CD4-positive, alpha-beta T cell treated with Interleukin-6 at 100 ng/mL for 8 hours (primary cell): ENCODE data around the gene FUT2.

Experiments
- DNase-seq: peaks from one replicate; pipeline ENCODE4 v3.0.0-alpha.2; 2020; ENCODE audit warnings: mixed read lengths, low spot score

The FUT2 gene

DNA sequence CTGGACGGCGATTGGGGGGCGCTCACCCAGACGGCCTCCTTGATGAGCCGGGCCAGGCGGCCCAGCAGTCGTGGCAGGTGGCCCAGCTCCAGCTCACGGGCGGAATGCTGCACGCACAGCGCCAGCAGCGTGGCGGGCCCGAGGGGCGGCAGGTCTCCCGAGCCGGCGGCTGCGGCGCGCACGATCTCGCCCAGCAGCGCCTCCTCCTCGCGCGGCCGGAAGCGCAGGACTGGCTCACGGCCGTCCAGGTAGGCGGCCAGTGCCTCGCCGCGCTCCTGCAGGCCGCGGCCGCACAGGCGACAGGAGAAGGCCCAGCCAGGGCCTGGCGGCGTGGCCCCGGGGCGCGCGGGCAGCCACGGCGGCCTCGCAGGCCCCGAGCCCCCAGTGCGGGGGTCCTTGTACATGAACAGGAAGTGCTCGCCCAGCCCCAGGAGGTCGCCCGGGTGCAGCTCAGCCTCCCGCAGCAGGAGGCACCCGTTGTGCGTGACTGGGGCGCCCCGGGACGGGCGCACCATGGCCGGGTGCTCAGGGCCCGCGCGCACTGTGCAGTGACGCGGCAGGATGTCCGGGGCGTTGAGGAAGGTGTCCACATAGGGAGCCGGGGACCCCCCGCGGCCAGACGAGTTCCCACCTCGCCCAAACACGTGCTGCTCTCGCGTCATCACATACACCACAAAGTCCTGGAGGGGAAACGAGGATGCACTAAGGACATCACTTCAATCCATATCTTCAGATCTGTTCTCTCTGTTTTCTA lies 33.3 kb downstream of the FUT2 start:
- no peak for DNase-seq

DNA sequence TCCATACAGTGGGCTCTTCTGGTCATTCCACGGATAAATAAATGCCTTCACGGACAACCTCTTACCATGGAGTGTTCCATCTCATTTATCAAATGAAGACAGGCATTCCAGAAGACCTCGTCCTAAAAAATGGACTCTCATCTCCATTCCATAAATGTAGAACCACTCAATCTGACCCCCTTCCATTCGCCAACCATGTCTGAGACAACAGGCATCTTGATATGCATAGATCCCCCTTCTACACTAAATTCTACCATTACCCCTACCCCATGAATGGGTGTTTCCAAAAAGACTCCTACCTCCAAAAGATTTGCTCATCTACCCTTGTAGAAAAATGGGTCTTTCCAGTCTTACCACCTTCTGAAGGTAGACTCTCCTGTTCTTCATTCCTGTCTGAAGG lies 35.7 kb downstream of the FUT2 start:
- no peak for DNase-seq

DNA sequence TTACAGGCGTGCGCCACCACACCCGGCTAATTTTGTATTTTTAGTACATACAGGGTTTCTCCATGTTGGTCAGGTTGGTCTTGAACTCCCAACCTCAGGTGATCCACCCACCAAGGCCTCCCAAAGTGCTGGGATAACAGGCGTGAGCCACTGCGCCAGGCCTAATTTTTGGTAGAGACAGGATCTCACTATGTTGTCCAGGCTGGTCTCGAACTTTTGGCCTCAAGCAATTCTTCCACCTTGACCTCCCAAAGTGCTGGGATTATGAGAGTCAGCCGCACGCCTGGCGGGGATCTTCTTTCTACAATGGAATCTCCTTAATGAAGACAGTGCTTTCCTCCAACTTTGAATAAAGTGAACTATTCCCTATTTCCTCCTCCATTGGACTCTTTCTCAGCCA lies 38.9 kb downstream of the FUT2 start:
- no peak for DNase-seq

DNA sequence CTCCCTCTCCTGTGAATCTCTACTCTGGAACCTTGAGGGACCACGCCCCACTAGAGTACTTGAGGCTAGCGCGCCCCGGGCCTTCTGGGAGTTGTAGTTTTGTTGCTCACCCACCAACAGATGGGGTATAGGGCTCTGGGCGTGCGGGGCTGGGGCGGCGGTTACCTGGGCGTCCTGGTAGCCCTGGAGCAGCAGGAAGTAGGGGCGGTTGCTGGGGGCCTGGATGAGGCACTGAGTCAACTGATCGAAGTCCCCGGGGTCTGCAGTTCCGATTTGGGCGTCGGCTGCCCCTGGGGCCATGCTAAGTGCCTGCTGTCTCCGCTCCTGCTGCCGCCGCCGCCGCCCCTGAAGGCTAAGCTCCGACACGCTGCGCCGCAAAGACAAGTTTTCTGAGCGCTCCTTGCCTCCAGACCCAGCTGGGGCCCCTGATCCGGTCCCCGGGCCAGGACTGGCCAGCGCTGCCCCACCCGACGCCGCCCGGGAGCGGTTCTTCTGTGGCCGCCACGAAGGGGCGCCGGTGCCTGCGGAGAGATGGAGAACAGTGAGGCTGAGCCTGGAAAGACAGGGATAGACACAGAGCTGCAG lies 39.4 kb downstream of the FUT2 start:
- no peak for DNase-seq

DNA sequence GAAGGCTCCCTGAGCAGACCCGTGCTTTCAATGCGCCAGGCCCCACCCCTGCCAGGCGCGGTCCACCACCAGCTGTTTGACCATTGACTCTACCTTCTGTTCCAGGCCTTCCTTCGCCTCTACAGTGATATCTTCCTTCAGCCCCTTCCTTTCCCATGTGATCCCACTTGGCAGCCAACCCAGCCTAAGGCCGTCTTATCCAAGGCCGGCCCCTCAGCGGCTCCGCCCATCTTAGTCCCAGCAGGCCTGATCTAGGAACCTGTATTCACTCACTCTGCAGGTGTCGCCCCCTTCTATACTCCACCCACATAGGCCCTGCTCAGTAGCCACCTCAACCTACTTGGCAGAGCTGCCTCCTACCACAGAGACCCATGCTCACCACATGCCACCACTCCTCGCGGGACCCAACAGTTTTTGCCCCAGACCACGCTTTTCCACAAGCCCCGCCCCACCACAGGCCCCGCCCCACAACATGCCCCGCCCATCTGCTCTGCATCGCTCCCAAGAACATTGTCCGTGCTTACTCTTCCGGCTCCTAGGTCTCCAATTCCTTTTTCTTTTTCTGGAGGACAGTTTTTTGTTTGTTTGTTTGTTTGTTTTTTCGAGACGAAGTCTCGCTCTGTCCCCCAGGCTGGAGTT lies 41.7 kb downstream of the FUT2 start:
- no peak for DNase-seq

DNA sequence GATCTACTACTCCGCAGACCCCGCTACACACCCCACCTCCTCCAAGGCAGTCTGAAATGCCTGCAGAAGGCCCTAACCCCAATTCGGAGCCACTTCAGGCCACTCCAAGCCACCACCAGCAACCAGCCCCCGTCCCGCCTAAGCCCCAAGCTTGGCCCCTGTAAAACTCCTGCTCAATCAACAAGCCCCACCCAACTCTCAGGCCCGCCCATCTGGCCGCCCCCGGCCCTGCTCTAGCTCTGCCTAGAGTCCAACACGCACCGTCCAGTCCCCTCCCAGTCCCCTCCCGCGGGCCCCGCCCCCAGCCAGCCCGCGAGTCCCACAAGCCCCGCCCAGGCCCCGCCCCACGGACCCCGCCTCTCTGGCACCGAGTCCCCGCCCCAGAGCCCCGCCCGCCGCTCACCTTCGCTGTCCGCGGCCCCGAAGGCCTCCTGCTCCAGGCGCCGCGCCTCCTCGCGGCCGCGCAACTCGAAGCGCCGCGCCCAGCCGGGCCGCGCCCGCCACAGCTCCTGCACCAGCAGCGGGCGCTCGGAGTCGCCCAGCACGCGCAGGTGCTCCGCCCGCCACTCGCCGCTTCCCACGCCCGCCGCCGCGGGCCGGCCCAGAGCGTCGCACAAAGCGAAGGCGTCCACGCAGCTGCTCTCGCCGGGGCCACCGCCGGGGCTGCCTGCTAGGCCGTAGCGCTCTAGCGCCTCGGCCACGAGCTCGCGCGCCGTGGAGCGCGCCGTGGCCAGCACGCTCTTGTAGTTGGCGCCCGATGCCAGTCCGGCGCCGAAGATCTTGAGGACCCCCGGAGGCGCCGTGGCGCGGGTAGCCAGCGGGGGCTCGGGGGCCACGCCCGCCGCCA lies 43.0 kb downstream of the FUT2 start:
- peak; percentile 94 for DNase-seq

DNA sequence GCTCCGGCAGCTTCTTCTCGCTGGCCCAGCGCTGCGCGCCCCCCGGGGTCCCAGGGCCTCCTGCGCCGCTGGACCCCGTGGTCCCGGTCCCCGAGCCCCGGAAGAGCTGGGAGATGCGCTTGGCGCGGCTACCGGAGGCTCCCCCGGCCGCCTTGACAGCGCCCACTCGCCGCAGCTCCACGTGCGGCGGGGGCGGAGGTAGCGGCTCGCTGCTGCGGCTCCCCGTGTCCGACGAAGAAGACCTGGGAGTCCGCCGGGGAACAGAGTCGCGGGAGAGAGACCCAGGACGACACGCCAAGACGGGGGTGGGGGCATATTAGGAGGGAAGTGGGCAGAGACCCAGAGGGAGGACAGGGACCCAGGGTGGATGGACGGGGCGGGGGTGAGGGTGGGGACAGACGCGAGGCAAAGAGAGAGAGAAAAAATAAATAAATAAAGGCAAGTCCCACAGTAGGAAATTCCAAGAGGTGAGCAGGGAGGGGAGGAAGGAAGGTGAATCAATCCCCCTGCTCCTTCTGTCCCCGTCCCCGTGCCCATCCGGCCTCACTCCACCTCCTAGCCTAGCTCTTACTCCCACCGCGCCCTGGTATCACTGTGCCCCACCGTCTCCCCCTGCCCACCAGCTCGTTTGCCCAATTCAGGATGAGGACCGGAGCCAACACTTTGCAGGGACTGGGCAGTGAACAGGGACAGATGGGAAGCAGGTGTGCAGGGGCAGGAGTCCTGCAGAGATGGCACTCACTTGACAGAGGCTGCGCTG lies 43.8 kb downstream of the FUT2 start:
- DNase-seq = no peak

DNA sequence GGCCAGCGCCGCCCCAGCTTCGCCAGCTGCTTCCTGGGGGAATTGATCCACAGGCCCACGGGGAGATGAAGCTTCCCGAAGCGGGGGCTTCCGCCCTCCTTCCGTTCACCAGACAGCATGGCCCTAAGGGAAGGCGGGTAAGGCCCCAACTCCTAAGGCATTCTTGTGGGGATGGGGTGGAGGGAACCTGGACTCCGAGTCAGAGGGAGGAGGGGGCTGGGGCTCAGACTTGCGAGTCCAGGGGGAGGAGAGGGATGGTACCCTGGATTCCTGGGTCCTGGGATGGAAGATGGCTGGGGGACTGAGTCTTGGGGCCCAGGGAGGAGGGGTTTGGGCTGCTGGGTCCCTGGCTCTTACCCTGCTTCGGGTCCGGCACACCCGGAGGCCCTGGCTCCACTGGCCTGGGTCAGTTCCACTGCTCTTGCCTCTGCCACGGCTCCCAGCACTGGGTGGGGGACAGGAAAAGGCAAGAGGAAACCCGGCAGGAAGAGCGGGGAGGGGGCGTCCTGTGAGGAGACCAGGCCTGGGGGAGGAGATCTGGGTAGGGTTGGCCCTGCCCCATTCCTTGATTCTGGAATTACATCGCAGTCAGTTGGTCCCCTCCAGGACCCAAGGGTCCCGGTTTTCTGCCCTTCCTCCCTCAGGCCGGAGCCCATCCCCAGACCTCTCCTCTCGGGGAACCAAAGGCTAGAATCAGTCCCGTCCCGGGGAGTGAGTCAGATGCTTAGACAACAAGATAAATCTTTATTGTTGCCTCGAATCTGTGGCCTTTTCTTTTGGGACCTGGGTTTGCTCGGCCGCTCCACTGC lies 44.6 kb downstream of the FUT2 start, which contains the start of gene RASIP1:
TSS of gene RASIP1 (minus strand) at position 447 of the 809 bp plus-strand sequence. CDS start at position 119, 328 bp downstream.
- DNase-seq = no peak

DNA sequence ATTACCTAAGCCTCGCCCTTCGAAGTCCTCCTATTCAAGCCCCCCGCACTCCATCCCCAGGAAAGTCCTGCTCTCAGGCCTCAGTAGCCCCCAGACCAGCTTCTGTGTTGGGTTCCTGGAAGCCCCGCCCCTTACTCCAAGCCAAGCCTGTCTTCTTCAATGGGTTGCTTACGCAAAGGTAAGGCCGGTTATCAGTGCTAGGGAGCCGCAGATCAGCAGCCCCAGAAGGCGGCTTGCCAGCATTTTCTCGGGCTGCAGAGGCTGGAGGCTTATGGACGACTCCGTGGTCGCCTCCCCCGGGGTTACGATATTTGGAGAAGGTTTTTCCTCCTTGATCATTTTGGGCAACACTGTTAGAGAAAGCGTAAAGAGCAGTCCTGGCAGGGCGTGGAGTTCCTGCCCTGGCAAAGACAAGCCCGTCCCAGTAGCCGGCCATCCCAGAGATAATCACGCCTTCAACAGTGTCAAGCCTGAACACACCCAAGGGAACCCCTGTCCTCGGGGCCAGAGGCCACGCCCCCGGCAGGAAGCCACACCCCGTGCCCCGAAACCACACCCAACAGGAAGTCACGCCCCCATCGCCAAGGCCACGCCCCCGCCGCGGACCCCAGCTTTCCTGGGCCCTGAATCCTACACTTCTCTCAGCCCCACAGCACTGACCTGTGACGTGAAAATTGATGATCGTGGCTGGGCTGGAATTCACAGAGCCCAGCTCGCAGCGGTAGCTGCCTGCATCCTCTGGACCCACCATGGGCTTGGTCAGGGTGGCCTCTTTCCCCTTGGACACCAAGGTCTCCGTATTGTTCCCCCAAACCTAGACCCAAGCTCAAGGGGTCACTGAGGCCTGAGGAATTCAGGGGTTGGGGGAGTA lies 45.6 kb downstream of the FUT2 start:
- DNase-seq = no peak

DNA sequence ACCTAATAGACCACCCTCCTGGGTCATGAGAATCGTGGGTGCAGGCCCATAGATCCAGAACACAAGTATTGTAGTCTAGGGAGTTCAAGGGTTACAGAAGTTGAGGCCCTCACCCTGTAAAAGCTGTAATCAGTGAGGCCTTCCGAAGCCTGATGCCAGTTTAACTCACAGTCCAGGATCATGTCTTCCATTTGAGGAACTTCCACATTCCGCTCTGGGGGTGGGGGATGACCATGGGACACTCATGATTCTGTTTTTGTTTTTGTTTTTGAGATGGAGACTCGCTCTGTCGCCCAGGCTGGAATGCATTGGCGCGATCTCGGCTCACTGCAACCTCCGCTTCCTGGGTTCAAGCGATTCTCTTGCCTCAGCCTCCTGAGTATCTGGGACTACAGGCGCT lies 46.3 kb downstream of the FUT2 start:
- no peak for DNase-seq

DNA sequence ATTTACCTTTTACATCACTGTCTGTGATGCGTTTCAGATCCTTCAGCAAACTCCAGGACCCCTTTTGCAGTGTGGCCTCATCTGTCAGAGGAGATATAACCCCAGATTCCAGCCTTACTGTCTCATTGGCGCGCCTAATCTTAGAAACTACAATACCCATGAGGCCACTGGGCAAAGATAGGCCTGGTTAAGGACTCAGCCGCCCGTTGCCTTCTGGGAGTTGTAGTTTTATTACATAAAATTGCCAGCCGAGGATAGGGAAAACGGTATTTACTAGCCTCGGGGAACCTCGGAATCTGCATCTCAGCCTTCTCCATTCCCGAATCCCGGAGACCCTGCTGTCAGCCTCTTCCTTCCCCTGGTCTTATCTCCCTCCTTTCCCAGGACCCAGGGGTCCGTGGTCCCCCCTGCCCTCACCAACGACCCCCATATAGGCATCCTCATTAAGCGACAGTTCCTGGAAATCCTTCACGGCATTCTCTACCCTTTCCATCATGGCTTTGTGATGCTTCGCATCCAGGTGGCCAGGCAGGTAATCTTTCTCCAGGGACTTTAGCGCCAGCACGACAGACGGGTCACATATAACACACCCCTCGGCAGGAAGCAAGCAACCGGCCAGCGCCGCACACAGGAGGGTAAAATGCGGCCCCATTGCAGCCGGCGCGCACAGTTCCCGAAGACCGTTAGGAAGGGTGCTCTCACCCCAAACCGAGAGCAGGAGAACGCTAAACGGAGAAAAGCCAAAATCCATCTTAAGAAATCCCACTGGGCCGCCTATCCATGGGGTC lies 49.6 kb downstream of the FUT2 start:
- DNase-seq = peak; percentile 56

DNA sequence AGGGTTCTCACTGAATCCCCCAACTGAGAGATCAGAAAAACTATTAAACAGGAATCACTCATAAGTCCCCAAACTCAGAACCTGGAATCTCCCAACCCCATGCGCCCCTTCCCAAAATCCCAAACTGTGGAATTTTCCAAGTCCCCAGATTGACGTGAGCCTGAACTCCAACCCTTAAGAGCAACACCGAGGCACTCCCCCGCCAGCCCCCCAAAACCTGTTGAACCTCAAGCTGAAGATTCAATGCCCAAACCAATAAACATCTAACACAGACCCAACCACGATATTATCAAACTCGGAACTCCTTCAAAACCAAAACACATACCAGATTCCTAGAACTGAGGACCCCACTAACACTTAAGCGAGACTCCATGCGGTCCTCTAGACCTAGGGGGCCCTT lies 50.3 kb downstream of the FUT2 start:
- no peak for DNase-seq

DNA sequence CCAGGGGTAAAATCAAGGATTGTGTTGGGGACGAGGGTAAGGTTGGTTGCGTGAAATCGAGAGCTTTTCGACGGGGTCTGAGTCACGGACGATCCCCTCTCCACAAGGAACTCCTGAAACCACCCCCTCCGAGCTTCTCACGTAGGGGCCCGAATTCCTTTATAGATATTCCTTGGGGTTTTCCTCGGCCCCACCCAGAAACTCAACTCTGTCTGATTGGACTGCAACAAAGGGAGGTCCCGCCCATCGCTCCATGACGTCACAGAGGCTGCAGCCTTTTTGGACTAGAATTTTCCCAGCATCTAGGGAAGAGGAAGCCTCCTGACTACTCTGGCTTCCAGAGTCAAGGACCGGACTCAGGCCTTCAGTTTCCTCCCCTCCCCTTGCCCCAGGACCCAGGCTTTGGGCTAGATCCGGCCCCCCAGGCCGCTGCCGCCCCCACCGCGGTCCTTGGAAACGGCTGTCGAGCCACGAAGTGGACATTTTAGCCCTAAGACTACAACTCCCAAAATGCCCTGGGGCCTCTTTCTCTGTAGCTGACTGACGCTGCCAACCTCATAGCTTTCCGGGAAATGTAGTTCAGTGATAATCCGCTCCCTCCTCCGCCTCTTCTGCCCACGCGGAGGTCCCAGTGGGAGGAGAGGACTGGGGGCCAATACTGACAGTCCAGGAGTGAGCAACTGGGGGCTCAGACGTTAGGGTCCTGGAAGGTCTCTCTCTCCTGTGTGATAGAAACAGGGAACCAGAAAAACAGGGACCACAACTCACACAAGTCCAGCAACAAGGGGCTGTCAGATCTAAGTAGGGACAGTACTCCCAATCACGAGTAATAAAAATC lies 51.2 kb downstream of the FUT2 start, which contains the start of gene IZUMO1:
TSS of gene IZUMO1 (minus strand) at position 172 of the 838 bp plus-strand sequence. CDS start 1,050 bp downstream, outside the sequence.
- DNase-seq = peak; percentile 47

DNA sequence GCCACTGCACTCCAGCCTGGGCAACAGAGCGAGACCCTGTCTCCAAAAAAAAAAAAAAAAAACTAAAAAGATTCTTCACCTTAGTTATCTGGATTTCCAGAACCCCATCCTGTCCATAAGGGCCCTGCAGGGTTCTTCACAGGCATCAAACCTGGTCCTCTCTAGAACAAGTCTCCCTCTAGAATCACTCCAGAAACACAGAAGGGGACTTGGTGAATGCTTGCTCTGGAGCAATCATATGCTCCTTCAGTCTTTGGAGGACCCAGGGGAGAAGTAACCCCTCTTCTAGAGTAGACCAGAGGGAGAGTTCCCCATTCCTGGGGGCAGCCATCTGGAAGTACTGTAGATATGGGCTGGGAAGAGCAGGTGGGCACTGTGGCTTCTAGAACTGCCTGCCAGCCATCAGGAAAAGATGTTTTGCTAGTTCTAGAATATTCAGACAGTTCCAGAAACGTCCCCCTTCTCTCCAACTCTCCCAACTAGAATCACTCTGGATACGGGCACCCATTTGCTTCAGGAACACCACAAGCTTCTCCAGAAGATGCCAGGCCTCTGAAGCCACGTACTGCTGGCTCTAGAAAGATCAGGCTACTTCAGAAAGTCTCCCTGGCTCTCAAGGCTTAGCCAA lies 53.9 kb downstream of the FUT2 start:
- DNase-seq = no peak

DNA sequence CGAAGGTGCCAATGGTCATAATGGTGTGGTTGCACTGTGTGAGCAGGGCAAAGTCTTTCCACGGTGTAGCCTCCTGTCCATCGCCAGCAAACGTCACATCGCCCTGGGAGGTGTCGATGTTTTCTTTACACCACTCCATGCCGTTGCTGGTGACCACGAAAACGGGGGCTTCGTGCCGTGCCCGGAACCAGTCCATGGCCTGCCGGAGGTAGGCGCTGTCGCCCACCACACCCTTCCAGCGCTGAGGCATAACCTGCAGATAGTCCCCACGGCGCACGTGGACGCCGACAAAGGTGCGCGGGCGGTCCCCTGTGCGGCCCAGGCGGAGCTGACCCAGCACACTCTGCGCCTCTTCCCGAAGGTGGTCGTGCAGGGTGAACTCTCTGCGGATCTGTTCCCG lies 54.6 kb downstream of the FUT2 start:
- no peak for DNase-seq

DNA sequence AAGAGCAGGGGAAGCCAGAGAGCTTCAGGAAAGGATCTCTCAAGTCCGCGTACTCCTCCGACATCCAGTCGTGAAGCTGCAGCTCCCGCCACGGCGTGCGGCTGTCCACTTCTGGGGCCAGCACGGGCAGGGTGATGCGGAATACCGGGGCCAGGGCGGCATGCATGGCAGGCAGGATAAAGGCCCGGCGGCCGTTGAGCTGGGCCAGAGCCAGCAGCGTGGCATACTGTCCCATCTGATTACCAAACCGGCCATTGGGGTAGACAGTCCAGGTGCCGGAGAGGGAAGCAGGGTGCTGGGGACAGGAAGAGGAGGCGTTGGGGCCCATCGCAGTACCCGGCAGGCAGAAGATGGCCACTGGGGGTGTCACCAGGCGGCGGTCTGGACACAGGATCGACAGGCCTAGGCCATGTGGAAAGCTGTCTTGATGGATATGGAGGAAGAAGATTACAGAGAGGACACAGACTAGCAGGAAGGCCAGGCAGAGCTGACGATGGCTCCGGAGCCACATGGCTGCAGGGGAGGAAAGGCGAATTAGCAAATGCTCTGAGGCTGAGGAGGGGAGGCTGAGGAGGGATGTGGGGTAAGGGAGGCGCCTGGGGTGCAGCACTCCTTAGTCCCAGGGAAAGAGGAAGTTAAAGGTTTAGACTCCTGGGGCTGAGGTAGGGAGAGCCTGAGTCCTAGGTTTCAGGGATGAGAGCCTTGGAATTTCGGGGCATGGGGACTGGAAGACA lies 55.2 kb downstream of the FUT2 start:
- DNase-seq = no peak
